Left kidney (tissue), 2 donors: ENCODE measurements around the gene DSCAM. TPM values are rescaled to one million over a fixed set of nuclear protein-coding genes. Genes with fewer than 3 reads are reported as not detected.
"Not testable (repeated sequence)": the region's sequence is repeated elsewhere in the genome, so short reads cannot be mapped to it uniquely, and the experiment has no call there.

Experiments
- DNase-seq: peaks from one replicate; pipeline ENCODE4 v3.0.0-alpha.2; 2013
- polyA plus RNA-seq: library from polyadenylated mRNA; unstranded; fragments of 120-200 nt; gene quantifications from one replicate; pipeline ENCODE4 v1.2.1, GENCODE V29; 2013; ENCODE audit not compliant: insufficient read length

DSCAM gene
- polyA plus RNA-seq, 1 donor: 0.03 TPM

- DNase-seq: peak; percentile 4
Measured at GRCh38 chr21:40300300-40300699, 546.7 kb downstream of the DSCAM start.

GRCh38 chr21:40299451-40299850, 547.5 kb downstream of the DSCAM start:
- DNase-seq: no peak

GRCh38 chr21:40294345-40294744, 552.6 kb downstream of the DSCAM start:
- DNase-seq: no peak

- DNase-seq: no peak
Measured at GRCh38 chr21:40291560-40291959, 555.4 kb downstream of the DSCAM start.

GRCh38 chr21:40284409-40284808, 562.5 kb downstream of the DSCAM start:
- peak; percentile 28 for DNase-seq

- DNase-seq: no peak
Measured at GRCh38 chr21:40282912-40283886, 563.8 kb downstream of the DSCAM start.

- no peak for DNase-seq
Measured at GRCh38 chr21:40278345-40278744, 568.6 kb downstream of the DSCAM start.

GRCh38 chr21:40276001-40276400, 571.0 kb downstream of the DSCAM start:
- DNase-seq: no peak

- DNase-seq: no peak
Measured at GRCh38 chr21:40272037-40272436, 574.9 kb downstream of the DSCAM start.

- no peak for DNase-seq
Measured at GRCh38 chr21:40271164-40271563, 575.8 kb downstream of the DSCAM start.

GRCh38 chr21:40270047-40270446, 576.9 kb downstream of the DSCAM start:
- no peak for DNase-seq

GRCh38 chr21:40269239-40269638, 577.7 kb downstream of the DSCAM start:
- no peak for DNase-seq

GRCh38 chr21:40258456-40258855, 588.5 kb downstream of the DSCAM start:
- DNase-seq: not testable (repeated sequence)

GRCh38 chr21:40257342-40257741, 589.6 kb downstream of the DSCAM start:
- no peak for DNase-seq

GRCh38 chr21:40255518-40256444, 591.2 kb downstream of the DSCAM start:
- no peak for DNase-seq

GRCh38 chr21:40254540-40255465, 592.2 kb downstream of the DSCAM start:
- no peak for DNase-seq

GRCh38 chr21:40253112-40253511, 593.8 kb downstream of the DSCAM start:
- DNase-seq: no peak

GRCh38 chr21:40250514-40251294, 596.3 kb downstream of the DSCAM start:
- no peak for DNase-seq

- peak; percentile 44 for DNase-seq
Measured at GRCh38 chr21:40244981-40245380, 602.0 kb downstream of the DSCAM start.

GRCh38 chr21:40243685-40244084, 603.3 kb downstream of the DSCAM start:
- DNase-seq: no peak
